Omental fat pad (tissue), 4 donors: ENCODE data around the gene CD3E. TPM values are rescaled to one million over a fixed set of nuclear protein-coding genes. Genes with fewer than 3 reads are reported as not detected.

Experiments used
- ATAC-seq: fragments of 150-250 bp; one replicate; pipeline ENCODE4 v1.9.1; 2016; ENCODE audit warnings: mild to moderate bottlenecking, moderate library complexity; ENCODE audit not compliant: low FRiP score
- DNase-seq: peaks from one replicate; pipeline ENCODE4 v3.0.0-alpha.2; 2019; ENCODE audit warnings: low spot score
- CTCF ChIP-seq, 3 donors: fragments of 450-650 bp; IDR thresholded peaks; one replicate each; pipeline ENCODE4 v1.5.1; 2016 to 2017; ENCODE audit warnings: antibody characterized with exemption in 3 of 3, mild to moderate bottlenecking in 3 of 3, moderate library complexity in 2 of 3
- small RNA-seq: library from RNA; depleted of rRNA; stranded (forward); fragments of <200 nt; gene quantifications from one replicate; pipeline ENCODE3, GENCODE V24; 2016
- total RNA-seq, 4 donors: library from RNA; depleted of rRNA; stranded (reverse); fragments of >200 nt; gene quantifications; one replicate each; pipeline ENCODE4 v1.1.0, GENCODE V29; 2016

CD3E gene
- total RNA-seq, 4 donors from 2014 or later, result 2.8 to 4.1 (median 3.0) TPM

GRCh38 chr11:118349475-118349874, 44.9 kb downstream of the CD3E start:
- ATAC-seq (no peak), DNase-seq (no peak)
- TF ChIP-seq CTCF (IDR thresholded peaks at IDR 0.05), result no peak

GRCh38 chr11:118353084-118353710, 48.7 kb downstream of the CD3E start:
- ATAC-seq (no peak), DNase-seq (no peak)
- no peak for TF ChIP-seq CTCF (IDR thresholded peaks at IDR 0.05)

GRCh38 chr11:118358071-118358470, 53.5 kb downstream of the CD3E start:
- no peak for DNase-seq
- no peak for ATAC-seq
- no peak for TF ChIP-seq CTCF (IDR thresholded peaks at IDR 0.05)

- peak; percentile 58 for ATAC-seq
- no peak for TF ChIP-seq CTCF (IDR thresholded peaks at IDR 0.05)
- peak; percentile 97 for DNase-seq
Measured at GRCh38 chr11:118359295-118359958, 54.9 kb downstream of the CD3E start, which contains the start of gene UBE4A. TSS of gene UBE4A (plus strand) at chr11:118359600. CDS start at chr11:118365081, 5,481 bp downstream.

GRCh38 chr11:118364956-118365615, 60.6 kb downstream of the CD3E start:
- no peak for ATAC-seq
- no peak for DNase-seq
- no peak for TF ChIP-seq CTCF (IDR thresholded peaks at IDR 0.05)

Small RNAs within 50 kb of the gene (small RNA-seq; reads per million reads assigned to genes)
- gene AP001582.1, result not detected

Other genes starting within 250 kb of the CD3E start
- gene TMPRSS4, start 227.7 kb upstream of the CD3E start, total RNA-seq, result not detected
- gene SMIM35, start 217.8 kb upstream of the CD3E start, total RNA-seq, result under 1 TPM in 1 of 4 donors, not detected in 3; 0.47 TPM
- 10 to 100 TPM in 1 of 4 donors, 1 to 10 TPM in 3; 1.1 to 10.2 (median 2.0) TPM for gene SCN4B, start 151.9 kb upstream of the CD3E start, total RNA-seq
- gene SCN2B, start 128.1 kb upstream of the CD3E start, total RNA-seq, result under 1 TPM in 2 of 4 donors, not detected in 2; 0.28 to 0.47 TPM
- gene JAML, start 79.7 kb upstream of the CD3E start, total RNA-seq, result 10 to 100 TPM in 3 of 4 donors, 1 to 10 TPM in 1; 9.9 to 35.9 (median 13.7) TPM
- 1 to 10 TPM; 1.3 to 2.5 (median 2.4) TPM for gene MPZL3, start 52.4 kb upstream of the CD3E start, total RNA-seq
- 10 to 100 TPM in 3 of 4 donors, 1 to 10 TPM in 1; 6.8 to 56.6 (median 33.6) TPM for gene MPZL2, start 40.4 kb upstream of the CD3E start, total RNA-seq
- 1 to 10 TPM; 1.7 to 3.4 (median 2.6) TPM for gene CD3D, start 38.0 kb downstream of the CD3E start, total RNA-seq
- 1 to 10 TPM; 1.0 to 2.1 (median 1.6) TPM for gene CD3G, start 39.6 kb downstream of the CD3E start, total RNA-seq
- gene UBE4A, start 54.9 kb downstream of the CD3E start, total RNA-seq, result 10 to 100 TPM; 39.3 to 45.9 (median 42.3) TPM
- 10 to 100 TPM; 38.1 to 57.1 (median 51.9) TPM for gene ATP5MG, start 96.9 kb downstream of the CD3E start, total RNA-seq
- gene KMT2A, start 131.8 kb downstream of the CD3E start, total RNA-seq, result 10 to 100 TPM; 39.3 to 84.8 (median 51.9) TPM
- 10 to 100 TPM in 1 of 4 donors, 1 to 10 TPM in 2, under 1 TPM in 1; 0.84 to 21.1 (median 2.6) TPM for gene TTC36, start 222.7 kb downstream of the CD3E start, total RNA-seq
- gene TMEM25, start 226.5 kb downstream of the CD3E start, total RNA-seq, result 10 to 100 TPM in 3 of 4 donors, 1 to 10 TPM in 1; 9.1 to 19.9 (median 11.8) TPM